AG08395 (cell line): Measurements from ENCODE around the gene ZEB1.

Source experiments
- DNase-seq: peaks from one replicate; pipeline ENCODE4 v3.0.0; 2012; ENCODE audit warnings: mixed read lengths, low spot score

ZEB1 gene

GRCh38 chr10:31318854-31319601 is at the start of gene ZEB1:
Gene ZEB1, plus strand, starts transcription at chr10:31319216. Its CDS starts 19 bp downstream, at chr10:31319235.
- DNase-seq, result peak; percentile 79

DNA sequence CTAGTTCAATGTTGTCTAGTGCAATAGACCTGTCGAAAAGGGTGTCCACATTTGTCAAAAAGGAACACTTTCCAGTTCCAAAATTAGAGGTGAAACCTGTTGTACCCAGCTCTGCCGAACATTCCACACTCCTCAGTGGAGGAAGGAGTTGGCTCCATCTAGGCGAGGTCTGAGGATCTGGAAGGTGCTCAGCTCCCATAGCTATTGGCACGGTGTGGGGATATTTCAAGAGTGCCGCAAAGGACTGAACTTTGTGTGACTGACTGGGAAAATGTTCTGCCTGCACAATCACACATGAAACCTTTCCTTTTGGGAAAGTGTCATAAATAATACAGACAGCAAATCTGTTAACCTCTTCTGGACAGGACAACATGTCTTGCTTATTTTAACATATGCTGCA is 48.1 kb upstream of the ZEB1 start:
- no peak for DNase-seq

GRCh38 chr10:31272841-31273240 is 46.2 kb upstream of the ZEB1 start:
- no peak for DNase-seq

- no peak for DNase-seq
Measured at GRCh38 chr10:31273789-31274188, 45.2 kb upstream of the ZEB1 start.

- DNase-seq, result peak; percentile 15
Measured at GRCh38 chr10:31274310-31274709, 44.7 kb upstream of the ZEB1 start.

GRCh38 chr10:31278279-31278941 is 40.6 kb upstream of the ZEB1 start:
- no peak for DNase-seq

DNA sequence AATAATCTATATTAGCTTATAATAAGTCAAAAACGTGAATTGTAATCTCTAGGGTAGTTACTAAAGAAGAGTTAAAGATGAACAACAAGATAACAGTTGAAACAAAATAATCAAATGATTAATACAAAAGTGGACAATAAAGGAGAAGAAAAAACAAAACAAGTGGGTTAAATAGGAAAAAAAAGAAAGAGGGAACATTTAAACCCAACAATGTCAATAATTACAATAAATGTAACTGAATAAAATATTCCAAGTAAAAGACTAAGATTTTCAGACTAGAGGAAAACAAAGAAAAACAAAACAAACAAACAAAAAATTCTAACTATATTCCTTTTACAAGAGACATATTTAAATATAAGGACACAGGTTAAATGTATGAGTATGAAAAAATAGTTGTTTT is 38.0 kb upstream of the ZEB1 start:
- DNase-seq, result no peak

GRCh38 chr10:31288001-31288400 is 31.0 kb upstream of the ZEB1 start:
- DNase-seq, result peak; percentile 43

- peak; percentile 65 for DNase-seq
Measured at GRCh38 chr10:31288962-31289361, 30.1 kb upstream of the ZEB1 start.

DNA sequence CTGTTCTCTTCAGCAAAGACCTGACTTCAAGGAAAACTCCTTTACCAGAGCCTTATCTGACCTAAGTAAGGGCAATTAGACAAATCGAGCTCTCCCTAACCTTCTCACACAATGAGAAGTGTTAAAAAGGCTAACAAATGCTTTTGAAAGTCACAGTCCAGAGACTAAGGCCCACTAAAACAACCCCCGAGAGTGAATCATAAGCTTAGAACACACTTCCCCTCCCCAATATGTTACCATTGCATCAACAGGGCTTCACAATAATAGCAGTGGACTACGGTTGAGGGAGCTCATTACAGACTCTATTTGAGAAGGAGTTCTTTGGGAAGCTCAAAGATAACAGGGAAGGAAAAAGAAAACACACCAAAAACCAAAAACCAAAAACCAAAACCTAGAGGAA is 28.6 kb upstream of the ZEB1 start:
- no peak for DNase-seq

GRCh38 chr10:31291123-31291522 is 27.9 kb upstream of the ZEB1 start:
- DNase-seq, result no peak

- DNase-seq, result no peak
Measured at GRCh38 chr10:31294558-31294957, 24.5 kb upstream of the ZEB1 start.

GRCh38 chr10:31296754-31297153 is 22.3 kb upstream of the ZEB1 start:
- DNase-seq, result no peak

DNA sequence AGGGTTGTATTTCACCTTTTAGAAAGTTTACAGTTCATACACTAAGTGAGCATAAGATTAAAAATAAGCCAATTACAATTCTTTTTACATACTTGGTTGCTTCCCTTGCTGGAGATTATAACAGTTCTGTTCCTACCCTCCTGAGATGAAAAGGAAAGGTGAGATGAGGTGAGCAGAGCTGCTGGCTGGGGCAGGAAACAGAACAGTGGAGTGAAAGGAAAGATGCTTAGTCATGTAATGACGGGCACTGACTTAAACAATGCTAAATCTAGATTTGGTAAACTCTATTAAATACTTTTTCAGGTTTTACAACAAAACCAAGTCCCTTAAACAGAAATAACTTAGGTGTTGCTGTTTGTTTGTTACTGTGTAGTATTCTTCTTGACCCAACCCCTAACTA is 19.9 kb upstream of the ZEB1 start:
- no peak for DNase-seq

DNA sequence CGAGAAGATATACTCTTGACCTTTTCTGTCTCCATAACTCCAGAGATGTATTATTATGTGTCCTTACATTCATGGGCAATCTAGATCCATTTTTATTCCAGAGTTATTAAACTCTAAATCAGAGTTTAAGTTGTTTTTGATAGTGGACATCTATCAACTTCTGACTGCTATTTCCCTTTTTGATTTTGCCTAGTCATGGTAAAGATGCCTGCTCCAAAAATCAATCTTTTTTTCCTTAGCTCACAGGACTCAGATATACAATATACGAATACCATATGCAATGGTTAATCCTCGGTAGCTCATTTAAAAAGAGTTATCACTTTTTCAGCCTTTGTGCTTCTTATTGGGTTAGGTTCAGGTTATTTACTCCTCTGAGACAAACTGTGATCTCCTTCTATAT is 15.8 kb upstream of the ZEB1 start:
- no peak for DNase-seq

- DNase-seq, result no peak
Measured at GRCh38 chr10:31304291-31304970, 14.6 kb upstream of the ZEB1 start.

GRCh38 chr10:31313396-31313795 is 5.6 kb upstream of the ZEB1 start:
- no peak for DNase-seq

GRCh38 chr10:31314256-31315150 is 4.5 kb upstream of the ZEB1 start:
- DNase-seq, result no peak

- peak; percentile 84 for DNase-seq
Measured at GRCh38 chr10:31315453-31315852, 3.6 kb upstream of the ZEB1 start.

- no peak for DNase-seq
Measured at GRCh38 chr10:31317171-31317570, 1.8 kb upstream of the ZEB1 start.

GRCh38 chr10:31317652-31318381 is 1.2 kb upstream of the ZEB1 start:
- no peak for DNase-seq
